Raji (cell line): Measurements from ENCODE around the gene PATJ.

Source experiments
- POLR2A ChIP-seq: IDR thresholded peaks from 2 replicates; pipeline ENCODE4 v1.6.1; 2011; ENCODE audit warnings: low read depth, low read length, control low read depth; ENCODE audit not compliant: insufficient read depth

The PATJ gene

GRCh38 chr1:61797045-61797755 is 54.9 kb downstream of the PATJ start:
- TF ChIP-seq POLR2A, result no peak

DNA sequence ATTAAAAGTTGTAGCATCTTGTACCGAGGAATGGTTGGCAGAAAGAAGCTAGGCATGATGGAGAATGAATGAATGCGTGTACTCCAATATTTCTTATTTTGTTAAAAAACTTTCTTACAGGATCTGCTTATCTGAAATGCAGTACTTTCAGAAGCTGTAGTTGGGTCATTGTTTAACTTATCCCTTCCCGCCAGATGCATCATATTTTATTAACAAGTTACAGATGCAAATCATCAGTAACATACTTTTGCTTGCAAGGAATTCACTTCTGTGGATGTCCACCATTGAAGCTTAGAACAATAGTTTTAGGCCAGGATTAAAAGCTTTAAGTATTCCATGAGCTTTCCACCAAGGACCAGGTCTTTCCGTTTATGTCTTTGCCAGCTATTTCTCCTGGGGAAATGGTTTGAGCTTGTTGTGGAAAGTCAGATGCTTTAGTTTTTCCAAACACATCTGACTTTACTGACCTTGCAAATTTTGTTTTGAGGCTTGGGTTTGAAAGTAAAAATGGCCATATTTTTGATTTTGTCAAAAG is 65.4 kb downstream of the PATJ start:
- no peak for TF ChIP-seq POLR2A

DNA sequence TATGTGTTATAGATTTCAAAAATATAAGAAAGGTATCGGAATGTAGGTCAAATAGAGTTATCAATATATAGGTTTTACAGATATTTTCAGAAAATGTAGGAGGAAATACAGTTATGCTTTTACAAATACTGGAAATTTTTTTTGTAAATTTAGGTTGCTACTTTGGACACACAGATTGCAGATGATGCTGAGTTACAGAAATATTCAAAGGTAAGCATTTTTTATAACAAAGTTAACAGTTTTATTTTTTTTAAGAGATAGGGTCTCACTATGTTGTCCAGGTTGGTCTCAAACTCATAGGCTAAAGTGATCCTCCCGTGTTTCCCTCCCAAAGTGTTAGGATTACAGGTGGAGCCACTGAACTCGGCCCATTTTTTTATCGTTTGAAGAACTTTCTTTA is 66.0 kb downstream of the PATJ start:
- no peak for TF ChIP-seq POLR2A

- TF ChIP-seq POLR2A, result no peak
Measured at GRCh38 chr1:61808968-61809367, 66.7 kb downstream of the PATJ start.

GRCh38 chr1:61812916-61813315 is 70.6 kb downstream of the PATJ start:
- TF ChIP-seq POLR2A, result no peak

DNA sequence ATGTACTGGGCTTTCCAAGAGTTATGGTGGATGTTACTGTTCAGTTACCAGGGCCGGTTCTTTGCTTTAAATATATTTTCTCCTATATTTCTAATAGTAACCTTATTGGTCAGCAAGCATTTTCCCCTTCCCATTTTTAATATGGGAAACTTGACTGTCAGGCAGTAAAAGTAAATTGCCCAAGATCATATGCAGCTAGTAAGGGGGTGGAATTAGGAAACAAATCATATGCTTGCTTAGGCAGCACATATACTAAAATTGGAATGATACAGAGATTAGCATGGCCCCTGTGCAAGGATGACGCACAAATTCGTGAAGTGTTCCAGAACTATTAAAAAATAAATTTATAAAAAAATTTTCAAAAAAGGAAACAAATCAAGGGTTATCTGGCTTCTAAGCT is 73.9 kb downstream of the PATJ start:
- TF ChIP-seq POLR2A, result no peak

DNA sequence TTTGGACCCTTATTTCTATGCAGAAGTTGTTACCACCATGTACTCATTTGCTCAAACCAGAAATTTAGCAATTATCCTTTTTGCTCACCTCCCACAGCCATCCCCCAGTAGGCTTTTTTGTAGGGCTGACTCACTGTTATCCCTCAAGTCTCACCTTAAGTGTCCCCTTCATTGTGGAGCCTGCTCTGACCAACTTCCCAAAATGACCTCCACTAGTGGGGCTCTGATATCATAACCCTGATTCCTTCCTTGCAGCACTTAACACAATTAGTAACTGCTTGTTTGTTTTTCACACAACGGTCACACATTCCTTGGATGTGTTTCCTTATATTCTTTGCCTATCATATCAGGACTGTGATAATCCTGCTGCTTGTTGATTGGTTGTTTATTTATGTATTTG is 76.7 kb downstream of the PATJ start:
- TF ChIP-seq POLR2A, result no peak

DNA sequence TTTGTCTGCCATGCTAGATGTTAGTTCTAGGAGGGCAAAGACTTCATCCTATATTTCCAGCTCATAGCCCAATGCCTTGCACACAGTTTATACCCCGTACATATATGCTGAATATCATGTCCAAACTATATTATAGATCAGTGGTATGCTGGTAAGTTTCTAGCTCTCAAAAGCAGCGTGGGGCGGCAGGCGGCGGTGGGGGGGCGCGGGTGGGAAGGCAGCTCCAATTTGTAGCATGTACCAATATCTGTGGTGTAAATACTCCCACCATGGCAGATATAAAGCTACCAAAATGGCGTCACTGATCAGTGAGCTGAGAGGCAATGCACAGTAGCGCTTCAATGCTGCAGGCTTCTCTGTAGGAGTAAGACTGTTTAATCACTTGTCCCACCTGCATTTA is 77.1 kb downstream of the PATJ start:
- TF ChIP-seq POLR2A, result no peak

GRCh38 chr1:61825393-61825792 is 83.1 kb downstream of the PATJ start:
- no peak for TF ChIP-seq POLR2A

- no peak for TF ChIP-seq POLR2A
Measured at GRCh38 chr1:61828805-61829204, 86.5 kb downstream of the PATJ start.

GRCh38 chr1:61836649-61837048 is 94.4 kb downstream of the PATJ start:
- TF ChIP-seq POLR2A, result no peak

- no peak for TF ChIP-seq POLR2A
Measured at GRCh38 chr1:61839679-61840078, 97.4 kb downstream of the PATJ start.

- TF ChIP-seq POLR2A, result no peak
Measured at GRCh38 chr1:61842036-61842435, 99.8 kb downstream of the PATJ start.

DNA sequence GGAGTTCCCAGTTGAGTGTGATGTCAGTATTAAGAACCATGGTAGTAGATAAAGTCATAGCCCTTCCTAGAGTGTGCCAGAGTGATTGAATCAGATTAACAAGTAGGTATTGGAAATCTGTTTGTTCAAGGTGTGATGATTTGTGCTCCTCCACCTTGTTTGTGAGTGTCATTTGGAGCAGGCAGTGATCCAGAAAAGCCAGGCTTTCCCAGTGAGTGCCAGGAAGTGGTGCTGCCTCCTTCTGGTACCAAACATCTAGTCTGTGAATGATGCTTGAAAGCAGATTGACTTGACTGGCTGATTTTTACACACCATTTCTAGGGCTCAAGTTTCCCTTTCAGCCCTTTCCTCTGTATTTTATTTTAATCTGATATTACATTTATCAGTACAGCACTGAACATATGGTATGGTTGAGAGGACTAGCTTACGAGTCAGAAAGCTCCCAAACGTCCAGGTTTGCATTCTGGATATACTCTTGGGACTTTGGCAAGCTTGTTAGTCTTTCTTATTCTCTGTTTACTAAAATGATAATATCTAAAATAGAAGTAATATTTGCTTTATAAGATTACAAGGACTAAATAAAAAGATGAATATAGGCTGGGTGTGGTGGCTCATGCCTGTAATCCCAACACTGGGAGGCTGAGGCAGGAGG is 100.7 kb downstream of the PATJ start:
- TF ChIP-seq POLR2A, result no peak

- TF ChIP-seq POLR2A, result no peak
Measured at GRCh38 chr1:61844006-61844405, 101.7 kb downstream of the PATJ start.

DNA sequence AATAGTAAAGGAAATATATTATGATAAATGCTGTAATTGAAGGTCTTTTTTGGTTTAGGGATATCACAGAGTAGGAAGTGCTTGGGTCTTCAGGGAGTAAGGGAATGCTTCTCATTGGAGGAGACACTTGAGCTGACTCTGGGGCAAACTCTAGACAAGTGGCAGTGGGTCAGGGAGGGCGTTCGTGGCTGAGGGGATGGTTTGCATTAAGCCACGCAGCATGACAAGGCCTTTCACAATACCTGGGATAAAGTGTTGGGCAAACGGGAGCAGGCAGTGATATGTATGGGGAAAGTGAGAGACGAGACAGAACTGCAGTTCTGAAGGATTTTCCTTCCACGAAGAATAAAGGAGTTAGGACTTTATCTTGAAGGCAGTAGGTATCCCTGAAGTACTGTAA is 109.0 kb downstream of the PATJ start:
- no peak for TF ChIP-seq POLR2A

DNA sequence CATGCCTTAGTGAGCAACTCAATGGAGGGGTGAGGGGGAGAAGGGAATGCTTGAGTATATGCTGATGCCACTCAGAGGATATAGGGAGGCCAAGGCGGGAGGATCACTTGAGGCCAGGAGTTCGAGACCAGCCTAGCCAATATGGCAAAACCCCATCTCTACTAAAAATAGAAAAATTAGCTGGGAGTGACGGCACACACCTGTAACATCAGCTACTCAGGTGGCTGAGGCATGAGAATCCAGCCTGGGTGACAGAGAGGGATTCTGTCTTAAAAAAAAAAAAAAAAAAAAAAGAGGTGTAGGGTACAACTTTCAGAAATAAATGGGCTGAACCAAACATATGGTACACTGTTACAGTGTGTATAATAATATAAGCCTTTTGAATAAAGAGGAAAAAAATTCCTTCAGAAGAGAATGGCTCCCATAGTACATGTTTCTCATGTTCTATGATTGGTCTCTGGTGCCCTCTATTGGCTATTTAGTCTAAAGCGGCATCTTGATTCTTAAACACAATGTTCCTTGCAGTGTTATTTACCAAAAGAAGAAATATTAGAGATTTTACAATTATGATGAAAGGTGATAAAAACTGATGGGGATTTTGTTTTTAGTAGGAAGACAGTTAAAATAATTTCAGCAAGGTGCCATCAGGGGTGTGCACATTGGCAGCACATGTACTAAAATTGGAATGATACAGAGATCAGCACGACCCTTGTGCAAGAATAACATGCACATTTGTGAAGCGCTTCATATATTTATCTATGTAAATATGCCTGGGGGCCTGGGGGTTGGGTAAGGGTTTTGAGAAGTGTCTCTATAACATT is 109.8 kb downstream of the PATJ start:
- TF ChIP-seq POLR2A, result no peak

- TF ChIP-seq POLR2A, result no peak
Measured at GRCh38 chr1:61852670-61853015, 110.4 kb downstream of the PATJ start.
